HG03571 (cell line): Measurements from ENCODE around the gene CCR1.
A peak's percentile ranks its signal among the peaks of the same experiment; 100 is the strongest.
"Not testable (repeated sequence)": the region's sequence is repeated elsewhere in the genome, so short reads cannot be mapped to it uniquely, and the experiment has no call there.

Experiments
- ATAC-seq: cut with Tn5 transposase; IDR thresholded peaks from one replicate; pipeline ENCODE4 v1.9.1; 2021; ENCODE audit not compliant: unreplicated experiment

CCR1 gene

DNA sequence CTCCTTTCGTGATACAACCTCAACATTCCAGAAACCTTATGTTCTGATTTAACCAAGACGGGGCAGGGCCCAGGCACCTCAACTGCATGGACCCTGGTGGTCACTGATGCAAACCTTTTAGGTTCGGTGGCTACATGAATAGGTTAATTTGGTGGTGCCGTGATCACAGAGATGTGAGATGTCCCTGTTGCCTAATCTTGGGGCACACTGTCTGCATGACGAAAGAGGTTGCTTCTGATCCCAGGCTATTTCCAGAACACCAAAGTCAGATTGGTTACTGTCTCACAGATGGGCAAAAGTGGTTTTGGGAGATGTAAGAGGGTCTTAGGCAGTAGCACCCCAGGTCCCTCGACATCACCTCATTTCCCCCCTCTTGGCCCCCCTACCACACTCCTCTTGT lies 4.0 kb upstream of the CCR1 start:
- ATAC-seq = no peak

GRCh38 chr3:46209746-46210470 lies 1.8 kb upstream of the CCR1 start:
- ATAC-seq = no peak

- ATAC-seq = no peak
Measured at GRCh38 chr3:46209053-46209452, 940 bp upstream of the CCR1 start.

DNA sequence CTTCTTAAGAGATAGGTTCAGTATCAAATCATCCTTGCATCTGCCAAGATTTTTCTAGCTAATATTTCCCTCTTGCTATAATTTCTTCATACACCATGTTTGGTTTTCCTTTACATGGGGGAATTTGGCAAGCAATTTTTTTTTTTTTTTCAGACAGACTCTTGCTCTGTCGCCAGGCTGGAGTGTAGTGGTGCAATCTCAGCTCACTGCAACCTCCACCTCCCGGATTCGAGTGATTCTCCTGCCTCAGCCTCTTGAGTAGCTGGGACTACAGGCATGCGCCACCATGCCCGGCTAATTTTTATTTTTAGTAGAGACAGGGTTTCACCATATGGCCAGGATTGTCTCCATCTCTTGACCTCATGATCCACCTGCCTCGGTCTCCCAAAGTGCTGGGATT lies 599 bp downstream of the CCR1 start:
- not testable (repeated sequence) for ATAC-seq

- no peak for ATAC-seq
Measured at GRCh38 chr3:46206282-46207015, 1.7 kb downstream of the CCR1 start.

DNA sequence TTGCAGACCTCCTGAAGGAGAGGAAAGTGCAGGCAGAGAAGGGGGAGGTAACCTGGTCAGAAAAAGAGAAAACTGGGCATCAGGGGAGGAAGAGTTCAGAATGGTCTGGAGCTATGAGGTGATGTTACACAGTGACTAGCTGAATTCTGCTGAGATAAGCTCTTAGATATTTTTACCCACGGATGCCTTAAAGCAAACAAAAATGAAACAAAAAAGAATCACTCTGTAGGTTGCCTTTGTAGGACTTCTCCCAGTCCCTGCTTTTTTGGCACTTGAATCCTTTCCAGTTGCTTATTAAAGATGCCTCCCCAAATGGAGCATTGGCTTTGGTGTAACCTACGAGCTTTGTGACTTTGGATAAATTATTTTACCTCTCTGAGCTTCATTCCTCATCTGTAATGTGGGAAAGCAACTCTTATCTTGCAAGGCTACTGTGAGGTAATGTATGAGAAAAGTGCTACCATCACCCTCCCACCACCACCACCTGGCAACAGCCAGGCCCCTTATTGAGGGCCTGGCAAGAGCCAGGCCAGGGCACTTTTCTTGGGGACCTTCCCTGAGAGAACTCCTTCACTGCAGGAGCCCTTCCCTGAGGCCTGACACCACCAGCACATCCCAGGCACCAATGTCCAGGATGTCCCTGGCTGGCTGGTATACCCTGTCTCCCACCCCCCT lies 2.7 kb downstream of the CCR1 start:
- no peak for ATAC-seq

- no peak for ATAC-seq
Measured at GRCh38 chr3:46203681-46204080, 4.4 kb downstream of the CCR1 start.

GRCh38 chr3:46202535-46202934 lies 5.6 kb downstream of the CCR1 start:
- no peak for ATAC-seq

- ATAC-seq = no peak
Measured at GRCh38 chr3:46200790-46201189, 7.3 kb downstream of the CCR1 start.

GRCh38 chr3:46200211-46200610 lies 7.9 kb downstream of the CCR1 start:
- ATAC-seq = no peak

GRCh38 chr3:46196261-46196957 lies 11.7 kb downstream of the CCR1 start:
- no peak for ATAC-seq

DNA sequence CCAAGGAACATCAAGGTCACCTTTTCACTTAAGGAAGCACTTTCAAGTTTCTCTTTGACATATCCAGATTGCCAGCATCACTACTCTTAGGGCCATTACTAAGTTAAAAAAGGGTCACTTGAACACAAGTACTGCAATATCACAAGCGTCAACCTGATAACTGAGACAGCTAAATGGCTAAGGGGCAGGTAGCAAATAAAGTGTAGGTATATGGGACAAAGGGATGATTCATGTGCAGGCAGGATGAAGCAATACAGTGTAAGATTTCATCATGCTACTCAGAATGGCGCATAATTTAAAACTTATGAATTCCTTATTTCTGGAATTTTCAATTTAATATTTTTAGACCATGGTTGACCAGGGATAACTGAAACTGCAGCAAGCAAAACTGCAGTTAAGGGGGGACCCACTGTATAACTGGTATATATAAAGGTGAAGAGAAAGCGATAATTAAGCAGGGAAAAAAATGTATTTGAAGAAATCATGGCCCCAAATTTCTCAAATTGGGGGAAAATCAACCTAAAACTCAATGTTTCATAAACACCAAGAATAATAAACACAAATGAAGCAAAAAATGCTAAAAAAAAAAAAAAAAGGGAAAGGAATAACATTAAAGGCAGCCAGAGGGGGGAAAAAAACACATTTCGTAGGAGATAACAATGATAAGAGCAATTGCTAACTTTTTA lies 13.1 kb downstream of the CCR1 start:
- no peak for ATAC-seq

DNA sequence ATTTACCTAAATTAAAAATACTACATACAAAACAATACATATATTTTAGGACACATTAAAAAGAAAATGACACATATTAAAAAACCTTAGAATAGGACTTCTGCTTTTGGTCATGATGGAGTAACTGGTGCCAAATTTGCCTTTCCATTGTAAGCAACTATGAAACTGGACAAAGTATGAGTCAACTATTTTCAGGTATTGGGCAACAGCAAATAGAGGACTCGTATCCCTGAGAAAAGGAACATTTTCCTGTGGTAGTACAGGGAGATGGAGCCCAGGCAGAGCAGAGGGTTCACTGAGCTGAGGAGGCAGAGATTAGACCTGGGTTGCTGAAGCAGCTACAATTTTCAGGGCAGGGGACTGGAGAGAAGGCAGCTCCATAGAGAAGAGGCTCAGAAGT lies 14.7 kb downstream of the CCR1 start:
- no peak for ATAC-seq

GRCh38 chr3:46192939-46193338 lies 15.2 kb downstream of the CCR1 start:
- no peak for ATAC-seq

DNA sequence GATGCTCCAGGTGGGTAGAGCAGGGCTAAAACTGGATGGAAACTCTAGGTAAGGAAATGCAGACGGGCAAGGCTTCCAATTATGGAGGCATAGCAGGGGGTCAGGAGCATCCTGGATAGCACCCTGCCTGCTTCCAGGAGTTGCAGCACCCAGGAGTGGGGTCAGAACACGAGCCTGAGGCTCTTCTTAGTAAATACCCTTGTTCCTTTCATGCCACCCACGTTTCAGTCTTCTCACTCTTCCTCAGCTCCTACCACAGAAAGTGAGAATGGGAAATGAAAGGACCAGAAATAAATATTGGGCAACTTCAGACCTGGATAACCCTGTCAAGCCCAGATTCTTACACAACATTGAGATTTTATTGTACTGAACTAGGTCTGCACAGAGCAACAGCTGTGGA lies 16.4 kb downstream of the CCR1 start:
- no peak for ATAC-seq

DNA sequence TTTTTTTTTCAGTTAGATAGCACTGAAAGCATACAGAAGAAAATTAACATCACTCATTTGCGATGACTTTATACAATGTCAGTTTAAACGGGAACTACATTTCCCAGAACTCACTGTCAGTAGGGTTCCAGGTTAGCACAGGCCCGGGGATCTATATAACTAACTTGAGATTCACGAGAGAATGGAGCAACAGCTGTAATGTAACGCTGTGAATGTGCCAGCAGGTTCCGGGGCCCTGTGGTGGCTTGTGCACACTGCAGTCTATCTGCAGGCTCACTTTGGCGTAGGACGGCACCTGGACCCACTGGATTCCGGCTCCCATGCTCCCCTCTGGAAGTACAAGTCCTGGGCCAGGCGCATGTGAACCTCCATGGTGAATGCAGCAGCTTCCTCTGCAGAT lies 19.4 kb downstream of the CCR1 start:
- ATAC-seq = no peak

DNA sequence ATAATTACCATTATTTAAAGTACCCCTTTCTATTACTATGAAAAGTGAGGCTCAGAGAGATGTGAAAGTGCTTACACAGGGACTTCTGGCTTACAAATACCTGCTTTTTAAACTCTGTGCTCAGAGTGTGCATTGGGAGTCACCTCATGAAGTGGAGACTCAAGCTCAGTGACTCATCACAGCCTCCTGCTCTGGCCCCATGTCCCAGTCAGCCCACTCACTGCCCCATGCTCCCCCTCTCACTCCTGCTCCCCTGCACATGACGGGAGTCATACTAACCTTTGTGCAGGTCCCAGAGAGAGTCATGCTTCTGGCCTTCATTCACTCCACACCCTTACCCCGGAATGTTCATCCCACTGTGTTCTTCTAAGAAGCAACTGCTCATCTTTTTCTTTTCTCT lies 20.2 kb downstream of the CCR1 start:
- ATAC-seq = no peak

GRCh38 chr3:46187341-46187700 lies 20.8 kb downstream of the CCR1 start:
- ATAC-seq = no peak

DNA sequence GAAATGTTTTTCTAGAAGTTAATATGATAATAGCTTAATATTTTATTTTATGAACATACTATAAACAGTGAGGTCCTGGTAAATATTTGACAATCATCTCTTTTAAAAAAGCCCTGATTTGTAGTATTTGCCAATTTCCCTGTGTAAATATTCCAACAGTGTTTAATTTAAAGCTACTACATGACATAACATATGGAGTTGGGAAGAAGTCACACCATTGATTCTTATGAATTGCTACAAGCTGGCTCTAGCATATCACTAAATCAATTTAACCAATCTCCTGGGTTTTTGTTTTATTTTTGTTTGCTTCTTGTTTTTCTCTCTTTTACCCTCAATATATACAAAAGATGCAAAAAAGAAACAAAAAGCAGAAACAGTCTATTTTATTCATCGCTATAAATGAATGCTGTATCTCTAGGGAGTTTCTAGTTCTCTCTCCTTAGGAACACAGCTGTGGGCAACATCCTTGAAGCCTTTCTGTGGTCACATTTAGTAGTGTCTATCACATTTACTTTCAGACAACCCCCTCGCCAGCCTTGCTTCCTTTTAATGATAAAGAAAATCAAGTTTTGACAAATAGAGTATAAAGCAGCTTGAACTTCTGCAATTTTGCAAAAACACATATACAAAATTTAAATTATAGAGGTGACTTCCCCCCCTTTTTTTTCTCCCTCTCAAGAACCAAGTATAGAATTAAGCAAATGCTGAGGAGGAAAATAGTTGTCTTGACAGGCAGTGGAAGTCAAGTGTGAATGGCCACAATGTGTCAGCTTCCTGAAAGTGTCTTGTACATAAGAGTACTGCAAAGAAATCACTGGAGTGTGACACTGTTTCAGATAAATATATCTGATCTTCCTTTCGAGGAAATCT lies 21.4 kb downstream of the CCR1 start:
- ATAC-seq = peak; percentile 75

GRCh38 chr3:46184469-46184868 lies 23.6 kb downstream of the CCR1 start:
- no peak for ATAC-seq
